Measurements from ENCODE around the gene LAMA1.
A peak's percentile ranks its signal among the peaks of the same experiment; 100 is the strongest.

LAMA1 gene

GRCh38 chr18:6971823-6972478 lies 145.6 kb downstream of the LAMA1 start:
- DNase-seq = no peak
- H3K4ac ChIP-seq (ENCODE audit: low read depth, low read length) = no peak overlapping the region
- H3K23ac ChIP-seq (ENCODE audit: low read length) = no peak overlapping the region
- no peaks in the 10 kb centered on the region for H3K79me1 ChIP-seq (ENCODE audit: low read length)
- H2AK5ac ChIP-seq (ENCODE audit: low read length) = no peak overlapping the region
- H3K14ac ChIP-seq (ENCODE audit: low read length) = no peak overlapping the region
- no peak overlapping the region for H4K8ac ChIP-seq (ENCODE audit: low read depth, low read length)
- H2BK120ac ChIP-seq (ENCODE audit: insufficient read depth, low read length, poor library complexity) = no peak overlapping the region
- no peak overlapping the region for H3K4me2 ChIP-seq (ENCODE audit: low read length)
- H3K4me3 ChIP-seq (ENCODE audit: low read depth, low read length) = no peak overlapping the region
- no peak overlapping the region for H2BK12ac ChIP-seq (ENCODE audit: low read length)
- peaks cover 34 to 54% of the 10 kb centered on the region in 2 experiments for H3K36me3 ChIP-seq (ENCODE audit: control insufficient read depth in 1 of 2, insufficient read depth in 2 of 2, low read length in 2 of 2)
- H2BK5ac ChIP-seq (ENCODE audit: low read depth, low read length, poor library complexity) = no peak overlapping the region
- no peaks in the 10 kb centered on the region for H3K79me2 ChIP-seq (ENCODE audit: control insufficient read depth, insufficient read depth, low read length, poor library complexity)
- H3K27me3 ChIP-seq (ENCODE audit: insufficient read depth, low read length) = no peaks in the 10 kb centered on the region
- H3K27ac ChIP-seq (ENCODE audit: low read depth, low read length) = no peak overlapping the region
- H3K18ac ChIP-seq (ENCODE audit: low read length) = no peak overlapping the region
- H3K9ac ChIP-seq (ENCODE audit: low read length) = no peak overlapping the region
- H2AFZ ChIP-seq (ENCODE audit: insufficient read depth, low read length, poor library complexity) = no peak overlapping the region
- no peaks in the 10 kb centered on the region for H3K9me3 ChIP-seq (ENCODE audit: insufficient read depth, low read depth, low read length)
- peaks cover 0 to 4% of the 10 kb centered on the region in 2 experiments for H3K4me1 ChIP-seq (ENCODE audit: control insufficient read depth in 1 of 2, insufficient read depth in 2 of 2, low read length in 2 of 2)
- H4K91ac ChIP-seq (ENCODE audit: low read depth, low read length) = no peak overlapping the region
- no CpG with 5 or more reads among the region's 7 CpGs for WGBS (ENCODE audit: extremely low coverage, insufficient coverage, insufficient read length)
- H4K12ac ChIP-seq (ENCODE audit: low read depth, low read length) = no peak overlapping the region

- H3K18ac ChIP-seq (ENCODE audit: low read length) = no peak overlapping the region
- H3K4me3 ChIP-seq (ENCODE audit: low read depth, low read length) = no peak overlapping the region
- no peak overlapping the region for H2BK5ac ChIP-seq (ENCODE audit: low read depth, low read length, poor library complexity)
- no peak for DNase-seq
- no peak overlapping the region for H2AK5ac ChIP-seq (ENCODE audit: low read length)
- no peak overlapping the region for H3K27ac ChIP-seq (ENCODE audit: low read depth, low read length)
- H3K27me3 ChIP-seq (ENCODE audit: insufficient read depth, low read length) = no peaks in the 10 kb centered on the region
- WGBS (ENCODE audit: extremely low coverage, insufficient coverage, insufficient read length) = no CpG with 5 or more reads among the region's 2 CpGs
- no peak overlapping the region for H4K8ac ChIP-seq (ENCODE audit: low read depth, low read length)
- H3K9me3 ChIP-seq (ENCODE audit: insufficient read depth, low read depth, low read length) = no peaks in the 10 kb centered on the region
- H3K36me3 ChIP-seq (ENCODE audit: control insufficient read depth in 1 of 2, insufficient read depth in 2 of 2, low read length in 2 of 2) = peaks cover 27 to 54% of the 10 kb centered on the region in 2 experiments
- H2BK12ac ChIP-seq (ENCODE audit: low read length) = no peak overlapping the region
- H3K14ac ChIP-seq (ENCODE audit: low read length) = no peak overlapping the region
- H4K12ac ChIP-seq (ENCODE audit: low read depth, low read length) = no peak overlapping the region
- no peak overlapping the region for H2AFZ ChIP-seq (ENCODE audit: insufficient read depth, low read length, poor library complexity)
- H4K91ac ChIP-seq (ENCODE audit: low read depth, low read length) = no peak overlapping the region
- H2BK120ac ChIP-seq (ENCODE audit: insufficient read depth, low read length, poor library complexity) = no peak overlapping the region
- no peaks in the 10 kb centered on the region for H3K79me1 ChIP-seq (ENCODE audit: low read length)
- peaks cover 3 to 4% of the 10 kb centered on the region in 2 experiments for H3K4me1 ChIP-seq (ENCODE audit: control insufficient read depth in 1 of 2, insufficient read depth in 2 of 2, low read length in 2 of 2)
- no peak overlapping the region for H3K9ac ChIP-seq (ENCODE audit: low read length)
- H3K4me2 ChIP-seq (ENCODE audit: low read length) = no peak overlapping the region
- H3K4ac ChIP-seq (ENCODE audit: low read depth, low read length) = no peak overlapping the region
- H3K23ac ChIP-seq (ENCODE audit: low read length) = no peak overlapping the region
- H3K79me2 ChIP-seq (ENCODE audit: control insufficient read depth, insufficient read depth, low read length, poor library complexity) = no peaks in the 10 kb centered on the region
Observed at GRCh38 chr18:6963452-6964097, 154.0 kb downstream of the LAMA1 start.

DNA sequence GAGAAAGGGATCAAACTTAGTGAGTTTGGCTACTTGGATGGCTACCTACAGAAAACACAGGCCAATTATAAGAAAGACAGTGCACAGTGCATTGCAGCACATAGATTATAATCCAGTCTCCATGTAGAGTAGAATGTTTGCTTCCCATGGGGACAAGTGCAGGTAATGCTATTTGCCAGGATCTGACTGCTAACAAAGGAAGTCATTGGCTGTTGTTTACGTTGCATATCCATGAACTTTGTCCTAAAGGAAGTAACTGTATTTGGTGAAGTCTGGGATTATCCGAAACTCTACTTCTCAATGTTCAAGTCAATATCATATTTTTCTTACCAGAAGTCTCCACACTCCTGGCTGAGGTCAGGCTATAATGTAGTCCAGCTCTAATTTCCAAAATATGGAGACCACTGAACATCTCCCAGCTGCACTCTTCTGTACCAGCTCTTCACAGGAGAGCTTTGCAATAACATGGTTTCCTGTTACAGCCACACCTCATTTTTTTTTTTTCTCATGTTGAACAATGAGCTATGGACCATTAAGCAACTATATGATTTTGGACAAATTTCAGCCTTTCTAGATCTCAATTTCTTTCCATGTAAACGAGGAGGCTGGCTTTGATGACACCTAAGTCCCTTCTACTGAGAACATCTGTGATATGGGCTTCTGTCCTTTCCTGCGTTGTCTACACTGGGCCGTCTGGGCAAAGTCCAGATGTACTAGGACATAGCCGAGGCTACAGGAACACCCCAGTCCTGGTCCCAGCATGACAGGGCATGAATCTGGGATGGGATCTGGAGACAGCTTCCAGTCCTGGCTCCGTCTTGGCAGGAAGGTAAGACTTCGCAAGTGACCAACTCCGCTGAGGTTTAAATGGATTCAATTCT lies 154.8 kb downstream of the LAMA1 start:
- DNase-seq = no peak
- Histone ChIP-seq H3K23ac (ENCODE audit: low read length) (no peak overlapping the region), H3K79me2 (ENCODE audit: control insufficient read depth, insufficient read depth, low read length, poor library complexity) (no peaks in the 10 kb centered on the region), H4K8ac (ENCODE audit: low read depth, low read length) (no peak overlapping the region), H2BK5ac (ENCODE audit: low read depth, low read length, poor library complexity) (no peak overlapping the region), H3K18ac (ENCODE audit: low read length) (no peak overlapping the region), H3K4ac (ENCODE audit: low read depth, low read length) (no peak overlapping the region), H2BK12ac (ENCODE audit: low read length) (no peak overlapping the region), H3K9me3 (ENCODE audit: insufficient read depth, low read depth, low read length) (no peaks in the 10 kb centered on the region), H3K79me1 (ENCODE audit: low read length) (no peaks in the 10 kb centered on the region), H4K12ac (ENCODE audit: low read depth, low read length) (no peak overlapping the region), H3K36me3 (ENCODE audit: control insufficient read depth in 1 of 2, insufficient read depth in 2 of 2, low read length in 2 of 2) (peaks cover 21 to 52% of the 10 kb centered on the region in 2 experiments), H3K27ac (ENCODE audit: low read depth, low read length) (no peak overlapping the region), H2BK120ac (ENCODE audit: insufficient read depth, low read length, poor library complexity) (no peak overlapping the region), H3K4me3 (ENCODE audit: low read depth, low read length) (no peak overlapping the region), H2AK5ac (ENCODE audit: low read length) (no peak overlapping the region), H3K9ac (ENCODE audit: low read length) (no peak overlapping the region), H3K27me3 (ENCODE audit: insufficient read depth, low read length) (no peaks in the 10 kb centered on the region), H2AFZ (ENCODE audit: insufficient read depth, low read length, poor library complexity) (no peak overlapping the region), H3K4me2 (ENCODE audit: low read length) (no peak overlapping the region), H3K14ac (ENCODE audit: low read length) (no peak overlapping the region), H4K91ac (ENCODE audit: low read depth, low read length) (no peak overlapping the region), H3K4me1 (ENCODE audit: control insufficient read depth in 1 of 2, insufficient read depth in 2 of 2, low read length in 2 of 2) (peaks cover 3 to 4% of the 10 kb centered on the region in 2 experiments)
- WGBS (ENCODE audit: extremely low coverage, insufficient coverage, insufficient read length) = no CpG with 5 or more reads among the region's 9 CpGs

DNA sequence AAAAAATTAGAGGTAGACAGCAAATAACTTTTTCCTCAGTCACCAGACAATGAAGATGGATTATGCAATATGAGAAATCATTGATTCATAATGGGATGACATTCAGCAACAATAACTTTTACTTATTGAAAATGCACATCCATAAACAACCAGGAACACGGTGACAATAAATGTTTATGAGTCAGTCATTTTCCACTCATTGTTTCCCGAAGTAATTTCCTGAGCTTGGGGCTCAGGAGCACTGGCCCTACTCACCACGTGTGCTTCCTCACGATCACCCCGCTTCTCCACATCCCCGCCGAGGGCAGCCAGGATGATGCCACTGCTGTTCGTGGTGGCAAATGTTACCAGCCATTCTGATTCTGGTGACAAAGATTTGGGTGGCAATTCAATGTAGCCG lies 156.3 kb downstream of the LAMA1 start:
- H2BK5ac ChIP-seq (ENCODE audit: low read depth, low read length, poor library complexity) = no peak overlapping the region
- no peaks in the 10 kb centered on the region for H3K9me3 ChIP-seq (ENCODE audit: insufficient read depth, low read depth, low read length)
- H3K9ac ChIP-seq (ENCODE audit: low read length) = no peak overlapping the region
- H2BK120ac ChIP-seq (ENCODE audit: insufficient read depth, low read length, poor library complexity) = no peak overlapping the region
- WGBS (ENCODE audit: extremely low coverage, insufficient coverage, insufficient read length) = no CpG with 5 or more reads among the region's 9 CpGs
- no peak overlapping the region for H3K4me3 ChIP-seq (ENCODE audit: low read depth, low read length)
- H3K14ac ChIP-seq (ENCODE audit: low read length) = peak overlapping the region; percentile 64
- peak overlapping the region; percentile 84 for H2BK12ac ChIP-seq (ENCODE audit: low read length)
- H3K4me1 ChIP-seq (ENCODE audit: control insufficient read depth in 1 of 2, insufficient read depth in 2 of 2, low read length in 2 of 2) = peaks cover 3 to 4% of the 10 kb centered on the region in 2 experiments
- H3K79me1 ChIP-seq (ENCODE audit: low read length) = no peaks in the 10 kb centered on the region
- peak overlapping the region; percentile 53 for H2AK5ac ChIP-seq (ENCODE audit: low read length)
- peak overlapping the region; percentile 49 for H3K27ac ChIP-seq (ENCODE audit: low read depth, low read length)
- DNase-seq = no peak
- peak overlapping the region; percentile 88 for H3K18ac ChIP-seq (ENCODE audit: low read length)
- H3K36me3 ChIP-seq (ENCODE audit: control insufficient read depth in 1 of 2, insufficient read depth in 2 of 2, low read length in 2 of 2) = peaks cover 27 to 57% of the 10 kb centered on the region in 2 experiments
- H4K91ac ChIP-seq (ENCODE audit: low read depth, low read length) = no peak overlapping the region
- H3K4ac ChIP-seq (ENCODE audit: low read depth, low read length) = no peak overlapping the region
- H2AFZ ChIP-seq (ENCODE audit: insufficient read depth, low read length, poor library complexity) = no peak overlapping the region
- H3K23ac ChIP-seq (ENCODE audit: low read length) = no peak overlapping the region
- H4K12ac ChIP-seq (ENCODE audit: low read depth, low read length) = no peak overlapping the region
- no peak overlapping the region for H3K4me2 ChIP-seq (ENCODE audit: low read length)
- H3K27me3 ChIP-seq (ENCODE audit: insufficient read depth, low read length) = no peaks in the 10 kb centered on the region
- no peaks in the 10 kb centered on the region for H3K79me2 ChIP-seq (ENCODE audit: control insufficient read depth, insufficient read depth, low read length, poor library complexity)
- H4K8ac ChIP-seq (ENCODE audit: low read depth, low read length) = no peak overlapping the region

All from trophoblast cell (in vitro differentiated cells and primary cell).